SJCRH30 (cell line): ENCODE data around the gene STMN1. TPM values are rescaled to one million over a fixed set of nuclear protein-coding genes. Genes with fewer than 3 reads are reported as not detected.

ENCODE experiments used
- DNase-seq, 2 experiments: peaks; one replicate each; pipeline ENCODE4 v3.0.0-alpha.2; 2015 to 2020
- H3K27ac ChIP-seq: fragments of 250-450 bp; sonication (Bioruptor Pico); 2 replicates; pipeline ENCODE4 v1.5.1; 2020; ENCODE audit warnings: mild to moderate bottlenecking, moderate library complexity
- H3K27me3 ChIP-seq: fragments of 250-450 bp; sonication (Bioruptor Pico); 2 replicates; pipeline ENCODE4 v1.5.1; 2020; ENCODE audit warnings: mild to moderate bottlenecking, moderate library complexity
- H3K36me3 ChIP-seq: fragments of 250-450 bp; sonication (Bioruptor Pico); 2 replicates; pipeline ENCODE4 v1.5.1; 2020; ENCODE audit warnings: mild to moderate bottlenecking, moderate library complexity
- H3K4me1 ChIP-seq: fragments of 250-450 bp; sonication (Bioruptor Pico); 2 replicates; pipeline ENCODE4 v1.5.1; 2020; ENCODE audit warnings: mild to moderate bottlenecking, moderate library complexity
- H3K4me3 ChIP-seq: fragments of 250-450 bp; sonication (Bioruptor Pico); 2 replicates; pipeline ENCODE4 v1.5.1; 2020; ENCODE audit warnings: mild to moderate bottlenecking, moderate library complexity
- H3K9me3 ChIP-seq: fragments of 250-450 bp; sonication (Bioruptor Pico); replicated peaks from 2 replicates; pipeline ENCODE4 v1.5.1; 2020; ENCODE audit warnings: mild to moderate bottlenecking, moderate library complexity
- total RNA-seq: library from RNA; depleted of rRNA; stranded (reverse); fragments of >200 nt; shearing (Covaris generic); gene quantifications from 2 replicates; pipeline ENCODE4 v1.2.3, GENCODE V29; 2014

The STMN1 gene
- total RNA-seq, 1 experiment from 2014 or later: 1,091 TPM

- H3K4me1 ChIP-seq: peaks cover 11% of the 10 kb centered on the region; the same call in 1 of the 2 replicates
- no peak overlapping the region for H3K4me3 ChIP-seq
- no peak overlapping the region for H3K27ac ChIP-seq
- no peak for DNase-seq
- no peaks in the 10 kb centered on the region for H3K27me3 ChIP-seq
- no peaks in the 10 kb centered on the region for H3K9me3 ChIP-seq
- peaks cover 14% of the 10 kb centered on the region for H3K36me3 ChIP-seq
Measured at GRCh38 chr1:25909040-25909439, 2.8 kb upstream of the STMN1 start.

GRCh38 chr1:25908161-25908560 lies 1.9 kb upstream of the STMN1 start:
- Histone ChIP-seq H3K27me3 (no peaks in the 10 kb centered on the region), H3K9me3 (no peaks in the 10 kb centered on the region), H3K27ac (no peak overlapping the region), H3K4me1 (peaks cover 20% of the 10 kb centered on the region), H3K4me3 (no peak overlapping the region), H3K36me3 (peaks cover 23% of the 10 kb centered on the region)
- no peak for DNase-seq

GRCh38 chr1:25907601-25908000 lies 1.4 kb upstream of the STMN1 start:
- Histone ChIP-seq H3K27me3 (no peaks in the 10 kb centered on the region), H3K36me3 (peaks cover 29% of the 10 kb centered on the region), H3K4me1 (peaks cover 24% of the 10 kb centered on the region), H3K4me3 (no peak overlapping the region), H3K9me3 (no peaks in the 10 kb centered on the region), H3K27ac (no peak overlapping the region)
- DNase-seq: no peak

GRCh38 chr1:25906644-25907300 lies 553 bp upstream of the STMN1 start:
- peak overlapping the region; percentile 99 for H3K27ac ChIP-seq
- no peaks in the 10 kb centered on the region for H3K9me3 ChIP-seq
- H3K4me3 ChIP-seq: peak overlapping the region; percentile 100
- H3K36me3 ChIP-seq: peaks cover 37% of the 10 kb centered on the region
- no peaks in the 10 kb centered on the region for H3K27me3 ChIP-seq
- DNase-seq: peak; percentile 46 to 64
- H3K4me1 ChIP-seq: peaks cover 19% of the 10 kb centered on the region

GRCh38 chr1:25904943-25905679 lies 1.1 kb downstream of the STMN1 start:
- H3K4me3 ChIP-seq: peak overlapping the region; percentile 100
- peaks cover 28% of the 10 kb centered on the region for H3K4me1 ChIP-seq
- H3K9me3 ChIP-seq: no peaks in the 10 kb centered on the region
- H3K36me3 ChIP-seq: peaks cover 54% of the 10 kb centered on the region
- H3K27ac ChIP-seq: peak overlapping the region; percentile 99
- no peaks in the 10 kb centered on the region for H3K27me3 ChIP-seq
- DNase-seq: peak; percentile 98 to 99

GRCh38 chr1:25903986-25904385 lies 2.2 kb downstream of the STMN1 start:
- Histone ChIP-seq H3K4me1 (peaks cover 28% of the 10 kb centered on the region), H3K4me3 (peak overlapping the region; percentile 100), H3K9me3 (no peaks in the 10 kb centered on the region), H3K27ac (no peak overlapping the region; the same call in 1 of the 2 replicates), H3K27me3 (no peaks in the 10 kb centered on the region), H3K36me3 (peaks cover 65% of the 10 kb centered on the region)
- DNase-seq: no peak

- no peak for DNase-seq
- Histone ChIP-seq H3K9me3 (no peaks in the 10 kb centered on the region), H3K27me3 (no peaks in the 10 kb centered on the region), H3K36me3 (peaks cover 80% of the 10 kb centered on the region), H3K4me3 (no peak overlapping the region), H3K4me1 (peaks cover 27% of the 10 kb centered on the region), H3K27ac (no peak overlapping the region)
Measured at GRCh38 chr1:25902462-25902861, 3.8 kb downstream of the STMN1 start.

- Histone ChIP-seq H3K4me1 (peaks cover 29% of the 10 kb centered on the region), H3K9me3 (no peaks in the 10 kb centered on the region), H3K27ac (peak overlapping the region; percentile 30), H3K36me3 (peaks cover 82% of the 10 kb centered on the region), H3K27me3 (no peaks in the 10 kb centered on the region), H3K4me3 (no peak overlapping the region)
- peak in 1 of 2 experiments; percentile 61 for DNase-seq
Measured at GRCh38 chr1:25900219-25900618, 6.0 kb downstream of the STMN1 start.

GRCh38 chr1:25899792-25900191 lies 6.4 kb downstream of the STMN1 start:
- Histone ChIP-seq H3K27ac (peak overlapping the region; percentile 30), H3K36me3 (peaks cover 79% of the 10 kb centered on the region), H3K4me1 (peaks cover 29% of the 10 kb centered on the region), H3K27me3 (no peaks in the 10 kb centered on the region), H3K9me3 (no peaks in the 10 kb centered on the region), H3K4me3 (no peak overlapping the region)
- DNase-seq: no peak

- no peak overlapping the region for H3K27ac ChIP-seq
- H3K4me1 ChIP-seq: peaks cover 23% of the 10 kb centered on the region
- H3K27me3 ChIP-seq: no peaks in the 10 kb centered on the region
- H3K9me3 ChIP-seq: no peaks in the 10 kb centered on the region
- peaks cover 65% of the 10 kb centered on the region for H3K36me3 ChIP-seq
- DNase-seq: peak in 1 of 2 experiments; percentile 32
- no peak overlapping the region for H3K4me3 ChIP-seq
Measured at GRCh38 chr1:25898223-25899015, 7.8 kb downstream of the STMN1 start.

GRCh38 chr1:25897754-25898153 lies 8.5 kb downstream of the STMN1 start:
- Histone ChIP-seq H3K36me3 (peaks cover 59% of the 10 kb centered on the region), H3K4me1 (peaks cover 23% of the 10 kb centered on the region), H3K27me3 (no peaks in the 10 kb centered on the region), H3K27ac (no peak overlapping the region), H3K9me3 (no peaks in the 10 kb centered on the region), H3K4me3 (no peak overlapping the region)
- peak in 1 of 2 experiments; percentile 32 for DNase-seq

- Histone ChIP-seq H3K36me3 (peaks cover 44% of the 10 kb centered on the region), H3K9me3 (no peaks in the 10 kb centered on the region), H3K27me3 (no peaks in the 10 kb centered on the region), H3K4me3 (no peak overlapping the region), H3K4me1 (peaks cover 32% of the 10 kb centered on the region), H3K27ac (no peak overlapping the region)
- peak in 1 of 2 experiments; percentile 55 for DNase-seq
Measured at GRCh38 chr1:25896266-25896665, 10.0 kb downstream of the STMN1 start.

GRCh38 chr1:25895365-25895990 lies 10.7 kb downstream of the STMN1 start:
- peak; percentile 89 to 96 for DNase-seq

GRCh38 chr1:25893116-25893515 lies 13.1 kb downstream of the STMN1 start:
- DNase-seq: no peak
- no peaks in the 10 kb centered on the region for H3K9me3 ChIP-seq
- H3K36me3 ChIP-seq: peaks cover 12% of the 10 kb centered on the region
- no peak overlapping the region for H3K4me3 ChIP-seq
- no peaks in the 10 kb centered on the region for H3K27me3 ChIP-seq
- H3K27ac ChIP-seq: no peak overlapping the region
- peaks cover 53% of the 10 kb centered on the region for H3K4me1 ChIP-seq

More at GRCh38 chr1:25895365-25895990, 10.7 kb downstream of the STMN1 start:
- Histone ChIP-seq H3K36me3 (peaks cover 36% of the 10 kb centered on the region), H3K9me3 (no peaks in the 10 kb centered on the region), H3K4me1 (peaks cover 32% of the 10 kb centered on the region), H3K27ac (no peak overlapping the region), H3K27me3 (no peaks in the 10 kb centered on the region), H3K4me3 (no peak overlapping the region)
